DOHH2 (cell line): ENCODE measurements around the gene BET1L.

Experiments used
- CTCF ChIP-seq: fragments of 200-600 bp; sonication (generic); IDR thresholded peaks from one replicate; pipeline ENCODE4 v1.5.1; 2014; ENCODE audit warnings: antibody characterized with exemption, mild to moderate bottlenecking, low read depth, low read length; ENCODE audit not compliant: poor library complexity, severe bottlenecking
- EZH2phosphoT487 ChIP-seq: fragments of 200-600 bp; sonication (generic); IDR thresholded peaks from 2 replicates; pipeline ENCODE4 v1.6.1; 2017; ENCODE audit warnings: borderline replicate concordance, mild to moderate bottlenecking, antibody characterized with exemption, low read length, moderate library complexity, mixed read lengths

GRCh38 chr11:206526-207207 is 532 bp downstream of the BET1L start:
- TF ChIP-seq CTCF (no peak), EZH2phosphoT487 (no peak)
